H1 (cell line): ENCODE data around the gene NELFA. TPM values are rescaled to one million over a fixed set of nuclear protein-coding genes. Genes with fewer than 3 reads are reported as not detected.

Source experiments
- ATF2 ChIP-seq: IDR thresholded peaks from 2 replicates; pipeline ENCODE4 v1.6.1; 2012; ENCODE audit warnings: low read length, inconsistent platforms
- CBX8 ChIP-seq: fragments of 300-800, 300-1000 bp; sonication (generic); IDR thresholded peaks from 2 replicates; pipeline ENCODE4 v1.7.1; 2016; ENCODE audit warnings: low read depth, low read length, borderline replicate concordance
- CHD7 ChIP-seq: fragments of 300-600 bp; sonication (generic); IDR thresholded peaks from 2 replicates; pipeline ENCODE4 v1.7.1; 2012; ENCODE audit warnings: low read length, moderate library complexity, mild to moderate bottlenecking, inconsistent platforms; ENCODE audit not compliant: insufficient replicate concordance
- KDM4A ChIP-seq: IDR thresholded peaks from one replicate; pipeline ENCODE4 v1.7.1; 2012; ENCODE audit warnings: low read depth, mild to moderate bottlenecking, moderate library complexity, low read length, inconsistent platforms; ENCODE audit not compliant: severe bottlenecking
- NRF1 ChIP-seq: IDR thresholded peaks from 2 replicates; pipeline ENCODE4 v1.6.1; 2011; ENCODE audit warnings: mild to moderate bottlenecking, low read depth, low read length, improper control_type of control experiment
- RFX5 ChIP-seq: IDR thresholded peaks from 2 replicates; pipeline ENCODE4 v1.6.1; 2011; ENCODE audit warnings: low read depth, low read length, improper control_type of control experiment, borderline replicate concordance
- polyA plus RNA-seq, 7 experiments: library from polyadenylated mRNA; depleted of rRNA in 3 of 7; stranded (reverse) in 5 of 7; unstranded in 2 of 7; fragments of >200 nt in 5 of 7; fragments of 200-250 nt in 2 of 7; gene quantifications; 1 replicate in 5 of 7; 2 replicates in 1 of 7; 4 replicates in 1 of 7; pipeline versions ENCODE4 v1.2.1 to v1.2.3, GENCODE V29; 2011 to 2013; ENCODE audit warnings: missing spikeins in 2 of 7, mixed read lengths in 2 of 7
- total RNA-seq: library from RNA; stranded (reverse); fragmentation: NEBNext Ultra II Directional; extraction: Animal tissue kit (Norgen Biotek cat#: 25700); gene quantifications from 2 replicates; pipeline ENCODE4 v1.2.1, GENCODE V29; 2021

NELFA gene
- total and polyA plus RNA-seq, 2 of the 8 experiments (the other 6 are each of a cell fraction or from before 2014, with no cell fraction given): 41.8 to 57.5 TPM

- TF ChIP-seq NRF1: no peak
- no peak for TF ChIP-seq KDM4A
- TF ChIP-seq CHD7: no peak
- no peak for TF ChIP-seq ATF2
- TF ChIP-seq RFX5: no peak
- TF ChIP-seq CBX8: no peak
Observed at GRCh38 chr4:1953335-1953734, 55.4 kb downstream of the NELFA start (continued).
